IMR-90 (cell line): ENCODE measurements around the gene PCDHB8.
"Not testable (repeated sequence)": the region's sequence is repeated elsewhere in the genome, so short reads cannot be mapped to it uniquely, and the experiment has no call there.

ENCODE experiments used
- CEBPB ChIP-seq: IDR thresholded peaks from 2 replicates; pipeline ENCODE4 v1.6.1; 2012; ENCODE audit warnings: low read depth, low read length, improper control_type of control experiment
- MAFK ChIP-seq: IDR thresholded peaks from 2 replicates; pipeline ENCODE4 v1.6.1; 2012; ENCODE audit warnings: low read depth, low read length, improper control_type of control experiment
- MXI1 ChIP-seq: IDR thresholded peaks from 2 replicates; pipeline ENCODE4 v1.6.1; 2012; ENCODE audit warnings: low read depth, mild to moderate bottlenecking, low read length, moderate library complexity, borderline replicate concordance
- NFE2L2 ChIP-seq: fragments of 150-350 bp; IDR thresholded peaks from 2 replicates; pipeline ENCODE4 v1.6.1; 2016; ENCODE audit warnings: low read depth, mild to moderate bottlenecking, low read length
- POLR2A ChIP-seq: IDR thresholded peaks from 2 replicates; pipeline ENCODE4 v1.6.1; 2012; ENCODE audit warnings: mild to moderate bottlenecking, low read depth, low read length
- RAD21 ChIP-seq: IDR thresholded peaks from 2 replicates; pipeline ENCODE4 v1.6.1; 2012; ENCODE audit warnings: low read length, improper control_type of control experiment
- RCOR1 ChIP-seq: IDR thresholded peaks from 2 replicates; pipeline ENCODE4 v1.6.1; 2012; ENCODE audit warnings: mild to moderate bottlenecking, low read length, improper control_type of control experiment; ENCODE audit not compliant: insufficient replicate concordance
- RFX5 ChIP-seq: IDR thresholded peaks from 2 replicates; pipeline ENCODE4 v1.8.0; 2012; ENCODE audit warnings: low read depth, mild to moderate bottlenecking, low read length, moderate library complexity
- SMC3 ChIP-seq: fragments of 150-350 bp; IDR thresholded peaks from 2 replicates; pipeline ENCODE4 v1.6.1; 2016; ENCODE audit warnings: low read depth, mild to moderate bottlenecking, antibody characterized with exemption, low read length, moderate library complexity
- TF ChIP-seq, protein P1 (sequence below): conservative IDR thresholded peaks from 2 replicates; pipeline ENCODE4 v1.5.1; 2012; ENCODE audit warnings: mild to moderate bottlenecking, low read depth, low read length, improper control_type of control experiment
- TF ChIP-seq, protein P2 (sequence below): fragments of 150-350 bp; IDR thresholded peaks from 2 replicates; pipeline ENCODE4 v1.6.1; 2017; ENCODE audit warnings: mild to moderate bottlenecking, antibody characterized with exemption, low read length, low read depth

DNA sequence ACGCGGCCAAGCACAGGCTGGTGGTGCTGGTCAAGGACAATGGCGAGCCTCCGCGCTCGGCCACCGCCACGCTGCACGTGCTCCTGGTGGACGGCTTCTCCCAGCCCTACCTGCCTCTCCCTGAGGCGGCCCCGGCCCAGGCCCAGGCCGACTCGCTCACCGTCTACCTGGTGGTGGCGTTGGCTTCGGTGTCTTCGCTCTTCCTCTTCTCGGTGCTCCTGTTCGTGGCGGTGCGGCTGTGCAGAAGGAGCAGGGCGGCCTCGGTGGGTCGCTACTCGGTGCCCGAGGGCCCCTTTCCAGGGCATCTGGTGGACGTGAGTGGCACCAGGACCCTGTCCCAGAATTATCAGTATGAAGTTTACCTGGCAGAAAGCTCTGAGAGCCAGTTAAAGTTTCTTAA is 19.7 kb upstream of the PCDHB8 start:
- TF ChIP-seq, protein P1, sequence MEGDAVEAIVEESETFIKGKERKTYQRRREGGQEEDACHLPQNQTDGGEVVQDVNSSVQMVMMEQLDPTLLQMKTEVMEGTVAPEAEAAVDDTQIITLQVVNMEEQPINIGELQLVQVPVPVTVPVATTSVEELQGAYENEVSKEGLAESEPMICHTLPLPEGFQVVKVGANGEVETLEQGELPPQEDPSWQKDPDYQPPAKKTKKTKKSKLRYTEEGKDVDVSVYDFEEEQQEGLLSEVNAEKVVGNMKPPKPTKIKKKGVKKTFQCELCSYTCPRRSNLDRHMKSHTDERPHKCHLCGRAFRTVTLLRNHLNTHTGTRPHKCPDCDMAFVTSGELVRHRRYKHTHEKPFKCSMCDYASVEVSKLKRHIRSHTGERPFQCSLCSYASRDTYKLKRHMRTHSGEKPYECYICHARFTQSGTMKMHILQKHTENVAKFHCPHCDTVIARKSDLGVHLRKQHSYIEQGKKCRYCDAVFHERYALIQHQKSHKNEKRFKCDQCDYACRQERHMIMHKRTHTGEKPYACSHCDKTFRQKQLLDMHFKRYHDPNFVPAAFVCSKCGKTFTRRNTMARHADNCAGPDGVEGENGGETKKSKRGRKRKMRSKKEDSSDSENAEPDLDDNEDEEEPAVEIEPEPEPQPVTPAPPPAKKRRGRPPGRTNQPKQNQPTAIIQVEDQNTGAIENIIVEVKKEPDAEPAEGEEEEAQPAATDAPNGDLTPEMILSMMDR, result not testable (repeated sequence)
- TF ChIP-seq POLR2A, RCOR1, MXI1, SMC3, NFE2L2, RFX5, CEBPB, RAD21, MAFK: not testable (repeated sequence)
- TF ChIP-seq, protein P2, sequence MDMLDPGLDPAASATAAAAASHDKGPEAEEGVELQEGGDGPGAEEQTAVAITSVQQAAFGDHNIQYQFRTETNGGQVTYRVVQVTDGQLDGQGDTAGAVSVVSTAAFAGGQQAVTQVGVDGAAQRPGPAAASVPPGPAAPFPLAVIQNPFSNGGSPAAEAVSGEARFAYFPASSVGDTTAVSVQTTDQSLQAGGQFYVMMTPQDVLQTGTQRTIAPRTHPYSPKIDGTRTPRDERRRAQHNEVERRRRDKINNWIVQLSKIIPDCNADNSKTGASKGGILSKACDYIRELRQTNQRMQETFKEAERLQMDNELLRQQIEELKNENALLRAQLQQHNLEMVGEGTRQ, result not testable (repeated sequence)
